ENCODE data around the gene ARNT2. TPM values are rescaled to one million over a fixed set of nuclear protein-coding genes. Genes with fewer than 3 reads are reported as not detected.
"Not testable (repeated sequence)": the region's sequence is repeated elsewhere in the genome, so short reads cannot be mapped to it uniquely, and the experiment has no call there.

The ARNT2 gene
- total RNA-seq, 1 donor from 2014 or later, result not detected

DNA sequence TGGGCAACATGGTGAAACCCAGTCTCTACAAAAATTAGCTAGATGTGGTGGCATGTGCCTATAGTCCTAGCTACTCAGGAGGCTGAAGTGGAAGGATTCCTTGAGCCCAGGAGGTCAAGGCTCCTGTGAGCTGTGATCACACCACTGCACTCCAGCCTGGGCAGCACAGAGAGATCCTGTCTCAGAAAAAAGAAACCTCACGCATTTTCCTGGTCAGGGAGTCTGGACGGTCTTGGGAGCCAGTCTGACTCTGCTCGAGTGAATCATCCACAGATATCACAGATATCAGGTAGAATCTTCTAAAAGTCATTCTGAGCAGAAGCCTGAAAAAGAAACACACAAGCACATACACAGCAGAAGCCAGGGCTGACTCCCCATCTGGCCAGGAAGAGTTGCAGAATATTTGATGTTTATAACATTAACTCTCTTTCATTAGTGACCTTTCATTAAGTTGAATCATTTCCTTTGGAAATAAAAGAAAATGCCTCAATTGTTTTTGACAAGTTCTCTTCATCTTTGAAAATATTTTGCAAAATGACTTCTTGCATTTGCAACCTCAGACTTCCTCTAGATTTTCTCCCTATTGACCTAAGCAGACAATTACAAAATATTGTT is 234.5 kb downstream of the ARNT2 start:
- no peaks in the 10 kb centered on the region for H3K4me1 Mint-ChIP-seq (ENCODE audit: low read depth)
- no peaks in the 10 kb centered on the region for H3K36me3 Mint-ChIP-seq (ENCODE audit: low read depth)
- no peak for DNase-seq (ENCODE audit: low spot score)
- peaks cover 2% of the 10 kb centered on the region for H3K27me3 Mint-ChIP-seq (ENCODE audit: low read depth)
- H3K27ac Mint-ChIP-seq, result no peak overlapping the region
- no peak overlapping the region for H3K4me3 Mint-ChIP-seq (ENCODE audit: low read depth)
- intact Hi-C loops (cut with micrococcal nuclease), result no loop called here
- no peaks in the 10 kb centered on the region for H3K9me3 Mint-ChIP-seq

DNA sequence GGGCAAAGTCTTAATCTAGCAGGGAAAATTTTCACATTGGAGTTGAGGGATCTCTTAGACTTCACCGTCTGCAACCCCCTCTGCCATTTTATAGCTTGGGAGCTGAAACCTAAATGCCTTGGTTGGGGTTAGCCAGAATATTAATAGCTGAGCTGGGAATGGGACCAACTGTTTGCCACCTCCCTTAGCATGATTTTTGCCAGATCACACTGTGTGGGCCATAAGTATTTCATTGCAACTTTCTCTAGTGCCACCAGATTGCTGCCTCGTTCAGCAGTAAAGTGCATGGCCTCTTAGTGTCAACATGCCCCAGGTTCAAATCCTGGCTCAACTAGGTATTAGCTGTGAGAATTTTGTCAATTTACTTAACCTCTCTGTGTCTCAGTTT is 235.0 kb downstream of the ARNT2 start:
- Mint-ChIP-seq H3K36me3 (ENCODE audit: low read depth) (no peaks in the 10 kb centered on the region), H3K9me3 (no peaks in the 10 kb centered on the region), H3K27ac (no peak overlapping the region), H3K27me3 (ENCODE audit: low read depth) (peaks cover 2% of the 10 kb centered on the region), H3K4me1 (ENCODE audit: low read depth) (no peaks in the 10 kb centered on the region), H3K4me3 (ENCODE audit: low read depth) (no peak overlapping the region)
- intact Hi-C loops (cut with micrococcal nuclease), result no loop called here
- no peak for DNase-seq (ENCODE audit: low spot score)

DNA sequence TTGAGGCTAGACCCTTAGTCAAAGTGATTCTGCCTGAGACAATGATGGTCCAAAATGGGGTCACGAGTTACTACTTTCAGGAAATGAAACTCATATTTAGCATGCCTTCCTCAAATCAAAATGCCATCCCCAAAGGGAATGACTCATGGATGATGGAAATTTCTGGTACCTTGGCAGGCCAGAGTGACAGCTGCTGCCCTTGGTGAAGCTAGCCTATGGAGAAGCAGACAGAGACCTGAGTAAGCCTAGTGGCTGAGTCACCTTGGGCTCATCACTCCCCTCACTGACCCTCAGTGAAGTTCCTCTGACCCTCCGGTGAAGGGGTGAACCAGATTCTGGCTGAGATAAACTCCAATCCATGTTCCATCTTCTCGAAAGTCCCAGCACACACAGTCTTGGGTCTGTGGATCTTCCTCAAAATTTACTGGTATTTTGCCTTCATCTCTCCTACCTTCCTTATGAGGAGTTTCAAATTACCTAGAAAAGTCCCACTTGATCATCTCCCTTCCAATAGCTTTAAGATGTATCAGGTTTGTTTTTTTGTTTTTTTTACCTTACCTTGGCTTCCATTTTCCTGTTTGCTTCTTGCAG is 236.4 kb downstream of the ARNT2 start:
- no peak for DNase-seq (ENCODE audit: low spot score)
- Mint-ChIP-seq H3K4me1 (ENCODE audit: low read depth) (peaks cover under 1% of the 10 kb centered on the region), H3K9me3 (no peaks in the 10 kb centered on the region), H3K27ac (no peak overlapping the region), H3K36me3 (ENCODE audit: low read depth) (no peaks in the 10 kb centered on the region), H3K4me3 (ENCODE audit: low read depth) (no peak overlapping the region), H3K27me3 (ENCODE audit: low read depth) (no peaks in the 10 kb centered on the region)
- intact Hi-C loops (cut with micrococcal nuclease), result no loop called here

DNA sequence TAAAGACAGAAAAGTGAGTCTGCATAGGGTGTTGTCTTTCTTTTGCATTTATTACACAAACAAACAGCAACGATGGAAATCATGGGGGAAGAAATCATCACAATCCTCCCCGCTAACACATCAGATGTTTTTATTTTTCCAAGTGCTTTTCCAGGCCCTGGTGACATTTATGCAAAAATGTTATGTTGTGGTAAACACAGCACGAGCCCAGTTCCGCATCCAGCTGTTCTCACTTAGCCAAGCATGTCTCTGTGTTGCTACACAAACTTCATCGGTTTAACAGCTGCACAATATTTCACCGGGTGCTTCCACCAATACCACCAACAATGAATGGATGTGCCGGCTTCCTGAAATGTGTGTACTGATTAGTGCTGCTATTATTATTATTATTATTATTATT is 237.2 kb downstream of the ARNT2 start:
- no peak for DNase-seq (ENCODE audit: low spot score)
- H3K9me3 Mint-ChIP-seq, result no peaks in the 10 kb centered on the region
- no peaks in the 10 kb centered on the region for H3K36me3 Mint-ChIP-seq (ENCODE audit: low read depth)
- intact Hi-C loops (cut with micrococcal nuclease), result no loop called here
- H3K4me3 Mint-ChIP-seq (ENCODE audit: low read depth), result no peak overlapping the region
- H3K27ac Mint-ChIP-seq, result no peak overlapping the region
- peaks cover 2% of the 10 kb centered on the region for H3K4me1 Mint-ChIP-seq (ENCODE audit: low read depth)
- H3K27me3 Mint-ChIP-seq (ENCODE audit: low read depth), result no peaks in the 10 kb centered on the region

DNA sequence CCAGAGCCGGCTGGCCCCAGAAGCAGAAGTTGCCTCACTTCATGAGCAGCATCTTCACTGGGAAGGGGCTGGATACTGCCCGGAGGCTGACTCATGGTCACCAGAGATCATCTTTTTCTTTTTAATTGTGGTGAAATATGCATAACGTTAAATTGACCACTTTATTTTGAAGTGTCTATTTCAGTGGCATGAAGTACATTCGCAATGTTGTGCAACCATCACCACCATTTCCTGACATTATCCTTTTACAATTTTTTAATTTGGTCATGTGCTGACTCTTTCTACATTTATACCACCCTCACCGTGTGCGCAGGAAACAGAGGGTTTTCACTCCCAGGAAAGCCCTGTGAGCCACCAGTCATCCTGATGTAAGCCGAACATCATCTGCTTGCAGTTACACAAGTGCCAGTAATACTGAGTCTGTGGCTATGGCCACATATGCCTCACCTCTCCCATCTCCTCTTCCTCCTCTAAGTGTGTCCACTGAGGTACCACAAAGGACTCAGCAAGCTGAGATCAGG is 239.3 kb downstream of the ARNT2 start:
- Mint-ChIP-seq H3K9me3 (no peaks in the 10 kb centered on the region), H3K27me3 (ENCODE audit: low read depth) (no peaks in the 10 kb centered on the region), H3K4me3 (ENCODE audit: low read depth) (no peak overlapping the region), H3K36me3 (ENCODE audit: low read depth) (no peaks in the 10 kb centered on the region), H3K27ac (no peak overlapping the region), H3K4me1 (ENCODE audit: low read depth) (peaks cover 2% of the 10 kb centered on the region)
- intact Hi-C loops (cut with micrococcal nuclease), result no loop called here
- no peak for DNase-seq (ENCODE audit: low spot score)

DNA sequence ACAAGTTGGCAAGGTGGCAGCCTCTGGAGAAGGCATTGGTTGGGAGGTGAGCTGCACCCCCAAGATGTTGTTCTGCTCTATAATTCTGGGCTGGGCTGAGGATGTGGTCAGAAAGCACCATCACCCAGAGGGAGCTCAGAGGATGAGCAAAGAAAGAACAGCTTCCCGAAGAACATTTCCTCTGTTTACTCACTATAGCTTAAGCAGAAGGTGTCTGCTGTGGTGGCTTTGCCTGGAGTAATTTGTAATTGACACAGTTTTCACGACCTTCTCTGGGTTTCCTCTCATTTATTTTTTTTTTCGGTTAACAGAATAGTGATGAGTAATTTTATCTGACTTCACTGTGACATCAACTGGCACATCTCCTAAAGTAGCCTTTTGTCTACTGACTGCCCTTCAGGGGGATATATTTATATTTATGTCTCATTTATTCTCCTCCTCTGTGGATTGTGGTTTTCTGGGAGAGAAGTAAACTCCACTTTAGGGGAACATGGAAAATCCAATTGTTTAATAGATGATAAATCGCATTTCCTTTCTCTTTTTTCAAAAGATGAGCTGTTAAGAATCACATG is 241.4 kb downstream of the ARNT2 start:
- Mint-ChIP-seq H3K27me3 (ENCODE audit: low read depth) (no peaks in the 10 kb centered on the region), H3K36me3 (ENCODE audit: low read depth) (no peaks in the 10 kb centered on the region), H3K4me1 (ENCODE audit: low read depth) (peaks cover 2% of the 10 kb centered on the region), H3K9me3 (no peaks in the 10 kb centered on the region), H3K4me3 (ENCODE audit: low read depth) (no peak overlapping the region), H3K27ac (no peak overlapping the region)
- no peak for DNase-seq (ENCODE audit: low spot score)
- intact Hi-C loops (cut with micrococcal nuclease), result no loop called here

GRCh38 chr15:80647424-80647823 is 243.2 kb downstream of the ARNT2 start:
- H3K9me3 Mint-ChIP-seq; H3K27ac Mint-ChIP-seq; H3K4me1 Mint-ChIP-seq (ENCODE audit: low read depth); H3K27me3 Mint-ChIP-seq (ENCODE audit: low read depth); H3K4me3 Mint-ChIP-seq (ENCODE audit: low read depth); H3K36me3 Mint-ChIP-seq (ENCODE audit: low read depth); DNase-seq (ENCODE audit: low spot score); intact Hi-C loops (cut with micrococcal nuclease): not testable (repeated sequence)

Other genes with a start within 250 kb of the ARNT2 start
- gene CTXND1, start 152.2 kb upstream of the ARNT2 start, total RNA-seq, result not detected in 2 replicates

Data from activated T-helper 2 cell treated with anti-CD3 and anti-CD28 coated beads, Interferon-gamma antibody, Interleukin-2, Interleukin-4, amounts not matched to agents 10 μg/mL and 5 μg/mL and 100 μg/mL, durations not matched to agents 14 hours and 24 hours and 36 hours (primary cell).